ENCODE measurements around the gene MYT1. TPM values are rescaled to one million over a fixed set of nuclear protein-coding genes. Genes with fewer than 3 reads are reported as not detected.

Gene MYT1
- total and polyA plus RNA-seq, 2 of the 13 experiments (the other 11 are each of a cell fraction or from before 2014, with no cell fraction given), result 0.58 to 2.5 TPM

GRCh38 chr20:64234291-64234791 lies 70.1 kb downstream of the MYT1 start (continued):
- TF ChIP-seq, protein P1, sequence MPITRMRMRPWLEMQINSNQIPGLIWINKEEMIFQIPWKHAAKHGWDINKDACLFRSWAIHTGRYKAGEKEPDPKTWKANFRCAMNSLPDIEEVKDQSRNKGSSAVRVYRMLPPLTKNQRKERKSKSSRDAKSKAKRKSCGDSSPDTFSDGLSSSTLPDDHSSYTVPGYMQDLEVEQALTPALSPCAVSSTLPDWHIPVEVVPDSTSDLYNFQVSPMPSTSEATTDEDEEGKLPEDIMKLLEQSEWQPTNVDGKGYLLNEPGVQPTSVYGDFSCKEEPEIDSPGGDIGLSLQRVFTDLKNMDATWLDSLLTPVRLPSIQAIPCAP (CRISPR knock-in tag; IDR thresholded peaks at IDR 0.05; ENCODE audit: low read depth), result no peak
- TF ChIP-seq, protein P2, sequence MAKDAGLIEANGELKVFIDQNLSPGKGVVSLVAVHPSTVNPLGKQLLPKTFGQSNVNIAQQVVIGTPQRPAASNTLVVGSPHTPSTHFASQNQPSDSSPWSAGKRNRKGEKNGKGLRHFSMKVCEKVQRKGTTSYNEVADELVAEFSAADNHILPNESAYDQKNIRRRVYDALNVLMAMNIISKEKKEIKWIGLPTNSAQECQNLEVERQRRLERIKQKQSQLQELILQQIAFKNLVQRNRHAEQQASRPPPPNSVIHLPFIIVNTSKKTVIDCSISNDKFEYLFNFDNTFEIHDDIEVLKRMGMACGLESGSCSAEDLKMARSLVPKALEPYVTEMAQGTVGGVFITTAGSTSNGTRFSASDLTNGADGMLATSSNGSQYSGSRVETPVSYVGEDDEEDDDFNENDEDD (CRISPR knock-in tag; IDR thresholded peaks at IDR 0.05; ENCODE audit: borderline replicate concordance), result no peak
- TF ChIP-seq ZNF546 (CRISPR knock-in tag; conservative IDR thresholded peaks at IDR 0.05) (no peak), NR2F1 (CRISPR knock-in tag; IDR thresholded peaks at IDR 0.05) (peak in 1 of 2 experiments; percentile 82; a peak in 2 of 4 replicates), NFKB2 (CRISPR knock-in tag; IDR thresholded peaks at IDR 0.05; ENCODE audit: borderline replicate concordance) (no peak), TBX2 (CRISPR knock-in tag; IDR thresholded peaks at IDR 0.05; ENCODE audit: borderline replicate concordance) (peak; percentile 76), SIN3B (IDR thresholded peaks at IDR 0.05; ENCODE audit: low read length) (no peak), ZNF205 (CRISPR knock-in tag; IDR thresholded peaks at IDR 0.05) (no peak), PBX3 (CRISPR knock-in tag; IDR thresholded peaks at IDR 0.05; ENCODE audit: borderline replicate concordance) (no peak), HIVEP1 (CRISPR knock-in tag; IDR thresholded peaks at IDR 0.05) (peak; percentile 69; the same call in 1 of the 2 replicates), MED13 (CRISPR knock-in tag; IDR thresholded peaks at IDR 0.05) (no peak), HDAC2 (CRISPR knock-in tag; IDR thresholded peaks at IDR 0.05) (no peak), ZNF446 (CRISPR knock-in tag; IDR thresholded peaks at IDR 0.05) (no peak), ZFP90 (CRISPR knock-in tag; IDR thresholded peaks at IDR 0.05; ENCODE audit: borderline replicate concordance) (no peak)

All from HepG2 (cell line).